K562 (cell line): Measurements from ENCODE around the gene MAP4. TPM values are rescaled to one million over a fixed set of nuclear protein-coding genes. Genes with fewer than 3 reads are reported as not detected.

Experiments
- ATAC-seq: fragments of 200-7000 bp; cut with Tn5 transposase; 3 replicates; pipeline ENCODE4 v1.9.1; 2020; ENCODE audit warnings: moderate library complexity
- BruUV-seq: library from RNA; stranded (reverse); fragments of 400-500 nt; replicated peaks from 2 replicates; lab custom pipeline; 2021; lab: Mats Ljungman, UMichigan
- CTCF ChIA-PET: fragments of 300-600 bp; formaldehyde crosslinking; extraction: SDS; loops from one replicate; lab custom pipeline; 2021; ENCODE audit warnings: low intra/inter-chr PET ratio; lab: Yijun Ruan, JAX
- POLR2A ChIA-PET: fragments of 300-600, 350-650 bp; sonication (Branson Sonifier 250); formaldehyde crosslinking; extraction: SDS; loops from one replicate; lab custom pipeline; 2021; ENCODE audit warnings: antibody characterized with exemption, inconsistent platforms; lab: Yijun Ruan, JAX
- DNase-seq, 4 experiments: peaks; one replicate each; pipeline versions ENCODE4 v3.0.0 to v3.0.0-alpha.2; 2011 to 2018; ENCODE audit warnings: low spot score in 3 of 4, mixed read lengths in 3 of 4; ENCODE audit errors: extremely low read depth in 1 of 4
- FAIRE-seq: peaks from 2 replicates; lab custom pipeline; 2011; peaks lifted over from hg19 to GRCh38; lab: Jason Lieb, UNC
- H2AFZ ChIP-seq: 2 replicates; pipeline ENCODE4 v1.6.0; 2011; ENCODE audit warnings: low read depth, low read length, control low read depth, inconsistent platforms
- H3K27ac ChIP-seq: fragments of 200-600 bp; 3 replicates; pipeline ENCODE4 v1.8.0; 2011; ENCODE audit warnings: low read depth, mild to moderate bottlenecking, control low read depth, inconsistent platforms, low read length, moderate library complexity, mixed read lengths; ENCODE audit errors: extremely low read depth
- H3K27me3 ChIP-seq, 2 experiments: fragments of 300-600 bp in 1 of 2; 2 replicates in 1 of 2; 3 replicates in 1 of 2; pipeline versions ENCODE4 v1.6.0 to v1.8.0; 2011; ENCODE audit warnings: inconsistent platforms in 2 of 2, low read length in 2 of 2, mild to moderate bottlenecking in 1 of 2, mixed read lengths in 1 of 2, moderate library complexity in 1 of 2; ENCODE audit not compliant: control insufficient read depth in 2 of 2, insufficient read depth in 2 of 2
- H3K36me3 ChIP-seq: fragments of 300-600 bp; 3 replicates; pipeline ENCODE4 v1.8.0; 2011; ENCODE audit warnings: mild to moderate bottlenecking, low read length, inconsistent platforms; ENCODE audit not compliant: control insufficient read depth, insufficient read depth
- H3K4me1 ChIP-seq, 2 experiments: fragments of 200-600 bp in 1 of 2; replicated peaks in 1 of 2; 2 replicates in 1 of 2; 3 replicates in 1 of 2; pipeline versions ENCODE4 v1.5.1 to v1.8.0; 2011; ENCODE audit warnings: inconsistent platforms in 2 of 2, low read length in 2 of 2, mild to moderate bottlenecking in 1 of 2, mixed read lengths in 1 of 2, moderate library complexity in 1 of 2; ENCODE audit not compliant: control insufficient read depth in 2 of 2, insufficient read depth in 2 of 2
- H3K4me2 ChIP-seq: 2 replicates; pipeline ENCODE4 v1.6.1; 2011; ENCODE audit warnings: low read length, control low read depth, inconsistent platforms, mixed read lengths; ENCODE audit not compliant: insufficient read depth
- H3K4me3 ChIP-seq: fragments of 200-600 bp; sonication (generic), shearing (Covaris generic); 2 replicates; pipeline ENCODE4 v1.5.1; 2016; ENCODE audit warnings: control low read depth, inconsistent platforms
- H3K79me2 ChIP-seq: fragments of 200-600 bp; 3 replicates; pipeline ENCODE4 v1.8.0; 2011; ENCODE audit warnings: low read length, inconsistent platforms; ENCODE audit not compliant: control insufficient read depth, insufficient read depth
- H3K9ac ChIP-seq, 2 experiments: 2 replicates each; pipeline versions ENCODE4 v1.6.0 to v1.6.1; 2011; ENCODE audit warnings: low read depth in 2 of 2, low read length in 2 of 2, control low read depth in 1 of 2, inconsistent platforms in 1 of 2, mild to moderate bottlenecking in 1 of 2, mixed read lengths in 1 of 2; ENCODE audit not compliant: insufficient read depth in 1 of 2
- H3K9me1 ChIP-seq: one replicate; pipeline ENCODE4 v1.6.0; 2011; ENCODE audit warnings: inconsistent platforms, mild to moderate bottlenecking, low read length, moderate library complexity; ENCODE audit not compliant: control insufficient read depth, insufficient read depth
- H3K9me3 ChIP-seq: replicated peaks from 2 replicates; pipeline ENCODE4 v1.5.1; 2011; ENCODE audit warnings: low read depth, low read length, inconsistent platforms; ENCODE audit not compliant: control insufficient read depth, insufficient read depth
- H4K20me1 ChIP-seq: replicated peaks from 2 replicates; pipeline ENCODE4 v1.6.1; 2011; ENCODE audit warnings: low read length, inconsistent platforms, mixed read lengths; ENCODE audit not compliant: control insufficient read depth, insufficient read depth
- IFI16 ChIP-seq: fragments of 250-450 bp; sonication (Bioruptor Pico); IDR thresholded peaks from 2 replicates; pipeline ENCODE4 v2.1.2; 2022; ENCODE audit warnings: mild to moderate bottlenecking, inconsistent platforms
- MEF2D ChIP-seq: conservative IDR thresholded peaks from 2 replicates; pipeline ENCODE4 v1.6.1; 2016; ENCODE audit warnings: low read depth, missing genetic modification characterization, missing compliant biosample characterization
- PREB ChIP-seq: sonication (generic); formaldehyde crosslinking; IDR thresholded peaks from 2 replicates; pipeline ENCODE4 v1.8.1; 2023; ENCODE audit warnings: mild to moderate bottlenecking, missing genetic modification reagents
- RFX1 ChIP-seq: fragments of 450-650 bp; IDR thresholded peaks from 2 replicates; pipeline ENCODE4 v1.6.1; 2016; ENCODE audit warnings: mild to moderate bottlenecking, moderate library complexity
- SMC3 ChIP-seq: conservative IDR thresholded peaks from 2 replicates; pipeline ENCODE4 v1.6.1; 2011; ENCODE audit warnings: low read depth, low read length, improper control_type of control experiment; ENCODE audit not compliant: insufficient read depth
- SRSF7 ChIP-seq: fragments of 200-400 bp; formaldehyde crosslinking; optimal IDR thresholded peaks from 2 replicates; pipeline ENCODE3; 2017; ENCODE audit warnings: mild to moderate bottlenecking, low read depth, low read length
- ZBTB1 ChIP-seq: sonication (generic); formaldehyde crosslinking; IDR thresholded peaks from 2 replicates; pipeline ENCODE4 v1.8.1; 2023; ENCODE audit warnings: missing genetic modification reagents, low read depth, mild to moderate bottlenecking, borderline replicate concordance
- WGBS: fragments of 100-300 bp; shearing (Covaris generic); methylation state at CpG from one replicate; pipeline ENCODE4 v1.1.6; 2016; ENCODE audit warnings: low coverage, mixed read lengths; ENCODE audit not compliant: insufficient coverage; ENCODE audit errors: missing lambda C conversion rate; 5-methylcytosine and 5-hydroxymethylcytosine counted together
- in situ Hi-C: fragments of 300-500 bp; cut with MboI; formaldehyde crosslinking; loops from 4 replicates; pipeline ENCODE4 v1.15.0; 2018; ENCODE audit warnings: inconsistent platforms, mixed read lengths
- intact Hi-C: fragments of 100-400 bp; cut with micrococcal nuclease; formaldehyde crosslinking; loops from 2 replicates; pipeline ENCODE4 v1.14.2; 2022
- polyA plus RNA-seq, 8 experiments: library from polyadenylated mRNA; depleted of rRNA in 4 of 8; stranded (reverse) in 5 of 8; unstranded in 3 of 8; fragments of >200 nt; fragmentation: Nextera tagmentation in 2 of 8; fragmentation: Illumina TruSeq in 1 of 8; extraction: Ambion mirVana in 2 of 8; extraction: Trizol in 1 of 8; gene quantifications; 2 replicates each; pipeline versions ENCODE4 v1.2.1 to v1.2.3, GENCODE V29; 2011 to 2014; ENCODE audit warnings: inconsistent platforms in 1 of 8, missing spikeins in 1 of 8
- total RNA-seq, 7 experiments: library from RNA; depleted of rRNA in 6 of 7; stranded (reverse); fragments of >200 nt in 6 of 7; fragmentation: Illumina TruSeq in 2 of 7; extraction: Trizol in 2 of 7; gene quantifications; 2 replicates each; pipeline versions ENCODE4 v1.2.1 to v1.2.3, GENCODE V29; 2011 to 2021; ENCODE audit warnings: low replicate concordance in 1 of 7
- TF ChIP-seq, protein P1 (sequence below): sonication (generic); formaldehyde crosslinking; IDR thresholded peaks from 2 replicates; pipeline ENCODE4 v1.8.1; 2023; ENCODE audit warnings: mild to moderate bottlenecking, missing genetic modification reagents
- TF ChIP-seq, protein P2 (sequence below): sonication (generic); formaldehyde crosslinking; IDR thresholded peaks from 2 replicates; pipeline ENCODE4 v1.8.0; 2022; ENCODE audit warnings: mild to moderate bottlenecking, missing genetic modification reagents

The MAP4 gene
- total and polyA plus RNA-seq, 9 of the 15 experiments (the other 6 are each of a cell fraction or from before 2014, with no cell fraction given), result 13.3 to 141 (median 36.8) TPM

- no peaks in the 10 kb centered on the region; the same call in 1 of the 2 replicates for H4K20me1 ChIP-seq
- peaks cover 45% of the 10 kb centered on the region; the same call in 2 of the 3 replicates for H3K36me3 ChIP-seq
- no TSS peak for BruUV-seq
- H2AFZ ChIP-seq, result no peak overlapping the region
- DNase-seq (no peak), ATAC-seq (peak; percentile 29; the same call in 2 of the 3 replicates), FAIRE-seq (no peak)
- in situ Hi-C loops, result no loop called here
- intact Hi-C loops, result no loop called here
- H3K4me3 ChIP-seq, result no peak overlapping the region
- H3K4me2 ChIP-seq, result no peak overlapping the region
- no peaks in the 10 kb centered on the region for H3K79me2 ChIP-seq
- ChIA-PET POLR2A (interaction anchor here (0.6 to 2.9 kb wide), 5 partner anchors 10 to 191 kb away, joined by 3 to 14 read pairs (median 5); no protein-coding TSS in a partner anchor), CTCF (no interaction called here)
- no peak overlapping the region for H3K27ac ChIP-seq
- no peaks in the 10 kb centered on the region for H3K27me3 ChIP-seq
- H3K9me3 ChIP-seq, result no peaks in the 10 kb centered on the region
- H3K9me1 ChIP-seq, result no peaks in the 10 kb centered on the region
- H3K4me1 ChIP-seq, result no peaks in the 10 kb centered on the region; a peak in 1 of 5 replicates
- TF ChIP-seq MEF2D (no peak), SMC3 (no peak), ZBTB1 (no peak), IFI16 (CRISPR knock-in tag) (no peak), RFX1 (no peak), PREB (CRISPR knock-in tag) (no peak), SRSF7 (no peak)
- TF ChIP-seq, protein P1, sequence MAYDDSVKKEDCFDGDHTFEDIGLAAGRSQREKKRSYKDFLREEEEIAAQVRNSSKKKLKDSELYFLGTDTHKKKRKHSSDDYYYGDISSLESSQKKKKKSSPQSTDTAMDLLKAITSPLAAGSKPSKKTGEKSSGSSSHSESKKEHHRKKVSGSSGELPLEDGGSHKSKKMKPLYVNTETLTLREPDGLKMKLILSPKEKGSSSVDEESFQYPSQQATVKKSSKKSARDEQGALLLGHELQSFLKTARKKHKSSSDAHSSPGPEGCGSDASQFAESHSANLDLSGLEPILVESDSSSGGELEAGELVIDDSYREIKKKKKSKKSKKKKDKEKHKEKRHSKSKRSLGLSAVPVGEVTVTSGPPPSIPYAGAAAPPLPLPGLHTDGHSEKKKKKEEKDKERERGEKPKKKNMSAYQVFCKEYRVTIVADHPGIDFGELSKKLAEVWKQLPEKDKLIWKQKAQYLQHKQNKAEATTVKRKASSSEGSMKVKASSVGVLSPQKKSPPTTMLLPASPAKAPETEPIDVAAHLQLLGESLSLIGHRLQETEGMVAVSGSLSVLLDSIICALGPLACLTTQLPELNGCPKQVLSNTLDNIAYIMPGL, result no peak
- TF ChIP-seq, protein P2, sequence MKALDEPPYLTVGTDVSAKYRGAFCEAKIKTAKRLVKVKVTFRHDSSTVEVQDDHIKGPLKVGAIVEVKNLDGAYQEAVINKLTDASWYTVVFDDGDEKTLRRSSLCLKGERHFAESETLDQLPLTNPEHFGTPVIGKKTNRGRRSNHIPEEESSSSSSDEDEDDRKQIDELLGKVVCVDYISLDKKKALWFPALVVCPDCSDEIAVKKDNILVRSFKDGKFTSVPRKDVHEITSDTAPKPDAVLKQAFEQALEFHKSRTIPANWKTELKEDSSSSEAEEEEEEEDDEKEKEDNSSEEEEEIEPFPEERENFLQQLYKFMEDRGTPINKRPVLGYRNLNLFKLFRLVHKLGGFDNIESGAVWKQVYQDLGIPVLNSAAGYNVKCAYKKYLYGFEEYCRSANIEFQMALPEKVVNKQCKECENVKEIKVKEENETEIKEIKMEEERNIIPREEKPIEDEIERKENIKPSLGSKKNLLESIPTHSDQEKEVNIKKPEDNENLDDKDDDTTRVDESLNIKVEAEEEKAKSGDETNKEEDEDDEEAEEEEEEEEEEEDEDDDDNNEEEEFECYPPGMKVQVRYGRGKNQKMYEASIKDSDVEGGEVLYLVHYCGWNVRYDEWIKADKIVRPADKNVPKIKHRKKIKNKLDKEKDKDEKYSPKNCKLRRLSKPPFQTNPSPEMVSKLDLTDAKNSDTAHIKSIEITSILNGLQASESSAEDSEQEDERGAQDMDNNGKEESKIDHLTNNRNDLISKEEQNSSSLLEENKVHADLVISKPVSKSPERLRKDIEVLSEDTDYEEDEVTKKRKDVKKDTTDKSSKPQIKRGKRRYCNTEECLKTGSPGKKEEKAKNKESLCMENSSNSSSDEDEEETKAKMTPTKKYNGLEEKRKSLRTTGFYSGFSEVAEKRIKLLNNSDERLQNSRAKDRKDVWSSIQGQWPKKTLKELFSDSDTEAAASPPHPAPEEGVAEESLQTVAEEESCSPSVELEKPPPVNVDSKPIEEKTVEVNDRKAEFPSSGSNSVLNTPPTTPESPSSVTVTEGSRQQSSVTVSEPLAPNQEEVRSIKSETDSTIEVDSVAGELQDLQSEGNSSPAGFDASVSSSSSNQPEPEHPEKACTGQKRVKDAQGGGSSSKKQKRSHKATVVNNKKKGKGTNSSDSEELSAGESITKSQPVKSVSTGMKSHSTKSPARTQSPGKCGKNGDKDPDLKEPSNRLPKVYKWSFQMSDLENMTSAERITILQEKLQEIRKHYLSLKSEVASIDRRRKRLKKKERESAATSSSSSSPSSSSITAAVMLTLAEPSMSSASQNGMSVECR (CRISPR knock-in tag), result no peak
- H3K9ac ChIP-seq, result no peak overlapping the region
- 91% methylated on average over 10 of the region's 10 CpGs for WGBS
Observed at GRCh38 chr3:47890828-47891612, 125.2 kb downstream of the MAP4 start.
